ENCODE measurements around the gene PDE6C. TPM values are rescaled to one million over a fixed set of nuclear protein-coding genes. Genes with fewer than 3 reads are reported as not detected.

PDE6C gene
- total and polyA plus RNA-seq, 2 of the 8 experiments (the other 6 are each of a cell fraction or from before 2014, with no cell fraction given): not detected

DNA sequence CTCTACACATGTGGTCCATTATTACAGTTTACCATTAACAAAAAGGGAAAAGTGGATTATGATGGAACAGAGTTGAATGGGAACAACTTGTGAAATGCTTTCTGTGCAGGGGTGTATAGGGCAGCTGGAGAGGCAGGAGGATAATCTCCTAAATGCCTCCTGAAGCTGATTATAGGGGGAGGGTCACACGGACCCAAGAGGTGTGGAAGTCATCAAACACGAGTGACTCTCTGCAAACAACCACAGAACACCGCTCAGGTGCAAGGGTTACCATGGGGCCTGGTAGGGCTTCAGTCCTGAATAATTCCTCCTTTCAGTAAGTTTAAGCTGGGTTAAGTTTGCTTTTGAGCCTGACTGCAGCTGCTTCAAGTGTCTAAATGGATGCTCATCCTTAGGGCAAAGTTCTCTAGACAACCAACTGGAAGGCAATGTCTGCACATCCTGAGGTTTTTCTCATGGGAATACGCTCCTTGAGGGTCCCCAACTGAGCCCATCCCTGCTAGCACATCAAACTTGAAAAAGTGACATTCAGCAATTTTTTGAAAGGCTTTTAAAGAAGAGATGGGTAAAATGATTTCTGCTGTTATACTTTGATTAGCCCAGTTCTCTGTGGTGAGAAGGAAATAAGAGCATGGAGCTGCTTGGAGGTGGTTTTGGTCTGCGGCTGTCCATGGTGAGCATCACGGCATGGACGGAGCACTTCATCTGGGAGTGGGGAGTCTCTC, 1.9 kb downstream of the PDE6C start (continued):
- TF ChIP-seq, protein P1, sequence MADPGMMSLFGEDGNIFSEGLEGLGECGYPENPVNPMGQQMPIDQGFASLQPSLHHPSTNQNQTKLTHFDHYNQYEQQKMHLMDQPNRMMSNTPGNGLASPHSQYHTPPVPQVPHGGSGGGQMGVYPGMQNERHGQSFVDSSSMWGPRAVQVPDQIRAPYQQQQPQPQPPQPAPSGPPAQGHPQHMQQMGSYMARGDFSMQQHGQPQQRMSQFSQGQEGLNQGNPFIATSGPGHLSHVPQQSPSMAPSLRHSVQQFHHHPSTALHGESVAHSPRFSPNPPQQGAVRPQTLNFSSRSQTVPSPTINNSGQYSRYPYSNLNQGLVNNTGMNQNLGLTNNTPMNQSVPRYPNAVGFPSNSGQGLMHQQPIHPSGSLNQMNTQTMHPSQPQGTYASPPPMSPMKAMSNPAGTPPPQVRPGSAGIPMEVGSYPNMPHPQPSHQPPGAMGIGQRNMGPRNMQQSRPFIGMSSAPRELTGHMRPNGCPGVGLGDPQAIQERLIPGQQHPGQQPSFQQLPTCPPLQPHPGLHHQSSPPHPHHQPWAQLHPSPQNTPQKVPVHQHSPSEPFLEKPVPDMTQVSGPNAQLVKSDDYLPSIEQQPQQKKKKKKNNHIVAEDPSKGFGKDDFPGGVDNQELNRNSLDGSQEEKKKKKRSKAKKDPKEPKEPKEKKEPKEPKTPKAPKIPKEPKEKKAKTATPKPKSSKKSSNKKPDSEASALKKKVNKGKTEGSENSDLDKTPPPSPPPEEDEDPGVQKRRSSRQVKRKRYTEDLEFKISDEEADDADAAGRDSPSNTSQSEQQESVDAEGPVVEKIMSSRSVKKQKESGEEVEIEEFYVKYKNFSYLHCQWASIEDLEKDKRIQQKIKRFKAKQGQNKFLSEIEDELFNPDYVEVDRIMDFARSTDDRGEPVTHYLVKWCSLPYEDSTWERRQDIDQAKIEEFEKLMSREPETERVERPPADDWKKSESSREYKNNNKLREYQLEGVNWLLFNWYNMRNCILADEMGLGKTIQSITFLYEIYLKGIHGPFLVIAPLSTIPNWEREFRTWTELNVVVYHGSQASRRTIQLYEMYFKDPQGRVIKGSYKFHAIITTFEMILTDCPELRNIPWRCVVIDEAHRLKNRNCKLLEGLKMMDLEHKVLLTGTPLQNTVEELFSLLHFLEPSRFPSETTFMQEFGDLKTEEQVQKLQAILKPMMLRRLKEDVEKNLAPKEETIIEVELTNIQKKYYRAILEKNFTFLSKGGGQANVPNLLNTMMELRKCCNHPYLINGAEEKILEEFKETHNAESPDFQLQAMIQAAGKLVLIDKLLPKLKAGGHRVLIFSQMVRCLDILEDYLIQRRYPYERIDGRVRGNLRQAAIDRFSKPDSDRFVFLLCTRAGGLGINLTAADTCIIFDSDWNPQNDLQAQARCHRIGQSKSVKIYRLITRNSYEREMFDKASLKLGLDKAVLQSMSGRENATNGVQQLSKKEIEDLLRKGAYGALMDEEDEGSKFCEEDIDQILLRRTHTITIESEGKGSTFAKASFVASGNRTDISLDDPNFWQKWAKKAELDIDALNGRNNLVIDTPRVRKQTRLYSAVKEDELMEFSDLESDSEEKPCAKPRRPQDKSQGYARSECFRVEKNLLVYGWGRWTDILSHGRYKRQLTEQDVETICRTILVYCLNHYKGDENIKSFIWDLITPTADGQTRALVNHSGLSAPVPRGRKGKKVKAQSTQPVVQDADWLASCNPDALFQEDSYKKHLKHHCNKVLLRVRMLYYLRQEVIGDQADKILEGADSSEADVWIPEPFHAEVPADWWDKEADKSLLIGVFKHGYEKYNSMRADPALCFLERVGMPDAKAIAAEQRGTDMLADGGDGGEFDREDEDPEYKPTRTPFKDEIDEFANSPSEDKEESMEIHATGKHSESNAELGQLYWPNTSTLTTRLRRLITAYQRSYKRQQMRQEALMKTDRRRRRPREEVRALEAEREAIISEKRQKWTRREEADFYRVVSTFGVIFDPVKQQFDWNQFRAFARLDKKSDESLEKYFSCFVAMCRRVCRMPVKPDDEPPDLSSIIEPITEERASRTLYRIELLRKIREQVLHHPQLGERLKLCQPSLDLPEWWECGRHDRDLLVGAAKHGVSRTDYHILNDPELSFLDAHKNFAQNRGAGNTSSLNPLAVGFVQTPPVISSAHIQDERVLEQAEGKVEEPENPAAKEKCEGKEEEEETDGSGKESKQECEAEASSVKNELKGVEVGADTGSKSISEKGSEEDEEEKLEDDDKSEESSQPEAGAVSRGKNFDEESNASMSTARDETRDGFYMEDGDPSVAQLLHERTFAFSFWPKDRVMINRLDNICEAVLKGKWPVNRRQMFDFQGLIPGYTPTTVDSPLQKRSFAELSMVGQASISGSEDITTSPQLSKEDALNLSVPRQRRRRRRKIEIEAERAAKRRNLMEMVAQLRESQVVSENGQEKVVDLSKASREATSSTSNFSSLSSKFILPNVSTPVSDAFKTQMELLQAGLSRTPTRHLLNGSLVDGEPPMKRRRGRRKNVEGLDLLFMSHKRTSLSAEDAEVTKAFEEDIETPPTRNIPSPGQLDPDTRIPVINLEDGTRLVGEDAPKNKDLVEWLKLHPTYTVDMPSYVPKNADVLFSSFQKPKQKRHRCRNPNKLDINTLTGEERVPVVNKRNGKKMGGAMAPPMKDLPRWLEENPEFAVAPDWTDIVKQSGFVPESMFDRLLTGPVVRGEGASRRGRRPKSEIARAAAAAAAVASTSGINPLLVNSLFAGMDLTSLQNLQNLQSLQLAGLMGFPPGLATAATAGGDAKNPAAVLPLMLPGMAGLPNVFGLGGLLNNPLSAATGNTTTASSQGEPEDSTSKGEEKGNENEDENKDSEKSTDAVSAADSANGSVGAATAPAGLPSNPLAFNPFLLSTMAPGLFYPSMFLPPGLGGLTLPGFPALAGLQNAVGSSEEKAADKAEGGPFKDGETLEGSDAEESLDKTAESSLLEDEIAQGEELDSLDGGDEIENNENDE (IDR thresholded peaks at IDR 0.05; ENCODE audit: insufficient replicate concordance, low read length): no peak

All from H1 (cell line).